ENCODE results near the gene UBE3B.
A peak's percentile ranks its signal among the peaks of the same experiment; 100 is the strongest.

UBE3B gene

DNA sequence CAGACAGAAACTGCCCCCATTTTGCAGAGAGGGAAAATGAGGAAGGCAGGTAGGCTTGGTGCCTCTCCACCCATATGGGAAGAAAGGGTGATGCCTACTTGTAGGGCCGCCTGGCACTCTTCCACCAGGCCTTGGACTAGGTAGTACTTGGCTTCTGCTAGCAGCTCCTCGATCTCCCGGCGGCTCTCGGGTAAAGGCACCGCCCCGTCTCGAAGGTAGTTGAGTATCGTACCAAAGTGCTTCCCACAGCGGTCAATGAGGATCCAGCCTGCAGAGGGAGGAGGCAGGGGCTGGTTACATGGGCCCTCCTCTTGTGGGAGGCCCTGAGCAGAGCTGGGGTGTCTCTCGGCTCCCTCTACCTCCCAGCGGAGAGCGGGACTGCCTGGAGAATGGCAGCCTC lies 16.9 kb upstream of the UBE3B start:
- Histone ChIP-seq H3K79me1 (ENCODE audit: low read length) (peaks cover 35% of the 10 kb centered on the region), H3K18ac (ENCODE audit: low read length) (no peak overlapping the region), H3K9ac (ENCODE audit: low read length) (no peak overlapping the region), H3K4me1 (ENCODE audit: control insufficient read depth, low read depth, low read length) (peaks cover 34% of the 10 kb centered on the region), H4K5ac (ENCODE audit: low read length) (no peak overlapping the region), H2AK5ac (ENCODE audit: low read length) (no peak overlapping the region), H2BK15ac (replicated peaks; ENCODE audit: low read depth) (no peak overlapping the region), H3K27ac (ENCODE audit: low read depth, low read length) (no peak overlapping the region), H3K79me2 (ENCODE audit: control insufficient read depth, insufficient read depth, low read length) (peaks cover 50% of the 10 kb centered on the region), H2BK5ac (ENCODE audit: low read length) (no peak overlapping the region), H3K27me3 (ENCODE audit: insufficient read depth, low read length, poor library complexity) (no peaks in the 10 kb centered on the region), H3K36me3 (ENCODE audit: control insufficient read depth, insufficient read depth, low read length) (peaks cover 14% of the 10 kb centered on the region), H3K56ac (ENCODE audit: low read length) (no peak overlapping the region), H3K4me3 (ENCODE audit: low read length) (no peak overlapping the region), H3K4ac (ENCODE audit: low read depth, low read length) (no peak overlapping the region), H3K23ac (ENCODE audit: low read length) (no peak overlapping the region), H3K4me2 (ENCODE audit: low read length) (no peak overlapping the region), H4K8ac (ENCODE audit: low read depth, low read length) (no peak overlapping the region), H2BK120ac (ENCODE audit: low read depth, low read length) (no peak overlapping the region)
- no peak for DNase-seq
- no CpG with 5 or more reads among the region's 13 CpGs for WGBS (ENCODE audit: extremely low coverage, insufficient coverage, low lambda C conversion rate)

- H3K4ac ChIP-seq (ENCODE audit: low read depth, low read length), result no peak overlapping the region
Observed at GRCh38 chr12:109461049-109461845, 16.2 kb upstream of the UBE3B start.

GRCh38 chr12:109461846-109462756 lies 15.3 kb upstream of the UBE3B start:
- DNase-seq, result peak; percentile 50
- Histone ChIP-seq H3K27ac (ENCODE audit: low read depth, low read length) (peak overlapping the region; percentile 42), H3K4me3 (ENCODE audit: low read length) (no peak overlapping the region), H3K4me1 (ENCODE audit: control insufficient read depth, low read depth, low read length) (peaks cover 34% of the 10 kb centered on the region), H4K5ac (ENCODE audit: low read length) (no peak overlapping the region), H3K4ac (ENCODE audit: low read depth, low read length) (no peak overlapping the region), H2BK15ac (replicated peaks; ENCODE audit: low read depth) (no peak overlapping the region), H2BK120ac (ENCODE audit: low read depth, low read length) (no peak overlapping the region), H4K8ac (ENCODE audit: low read depth, low read length) (no peak overlapping the region), H3K79me2 (ENCODE audit: control insufficient read depth, insufficient read depth, low read length) (peaks cover 64% of the 10 kb centered on the region), H3K23ac (ENCODE audit: low read length) (peak overlapping the region; percentile 99), H3K4me2 (ENCODE audit: low read length) (no peak overlapping the region), H3K79me1 (ENCODE audit: low read length) (peaks cover 48% of the 10 kb centered on the region), H2BK5ac (ENCODE audit: low read length) (no peak overlapping the region), H2AK5ac (ENCODE audit: low read length) (no peak overlapping the region), H3K9ac (ENCODE audit: low read length) (no peak overlapping the region), H3K56ac (ENCODE audit: low read length) (peak overlapping the region; percentile 25), H3K36me3 (ENCODE audit: control insufficient read depth, insufficient read depth, low read length) (peaks cover 6% of the 10 kb centered on the region), H3K27me3 (ENCODE audit: insufficient read depth, low read length, poor library complexity) (no peaks in the 10 kb centered on the region), H3K18ac (ENCODE audit: low read length) (no peak overlapping the region)
- no CpG with 5 or more reads among the region's 13 CpGs for WGBS (ENCODE audit: extremely low coverage, insufficient coverage, low lambda C conversion rate)

More at GRCh38 chr12:109461049-109461845, 16.2 kb upstream of the UBE3B start:
- DNase-seq, result peak; percentile 51
- Histone ChIP-seq H2AK5ac (ENCODE audit: low read length) (no peak overlapping the region), H4K5ac (ENCODE audit: low read length) (no peak overlapping the region), H3K9ac (ENCODE audit: low read length) (no peak overlapping the region), H3K56ac (ENCODE audit: low read length) (peak overlapping the region; percentile 25), H3K79me2 (ENCODE audit: control insufficient read depth, insufficient read depth, low read length) (peaks cover 57% of the 10 kb centered on the region), H2BK120ac (ENCODE audit: low read depth, low read length) (no peak overlapping the region), H2BK15ac (replicated peaks; ENCODE audit: low read depth) (no peak overlapping the region), H3K79me1 (ENCODE audit: low read length) (peaks cover 42% of the 10 kb centered on the region), H3K4me1 (ENCODE audit: control insufficient read depth, low read depth, low read length) (peaks cover 34% of the 10 kb centered on the region), H3K27me3 (ENCODE audit: insufficient read depth, low read length, poor library complexity) (no peaks in the 10 kb centered on the region), H4K8ac (ENCODE audit: low read depth, low read length) (no peak overlapping the region), H3K23ac (ENCODE audit: low read length) (no peak overlapping the region), H2BK5ac (ENCODE audit: low read length) (no peak overlapping the region), H3K36me3 (ENCODE audit: control insufficient read depth, insufficient read depth, low read length) (peaks cover 7% of the 10 kb centered on the region), H3K4me2 (ENCODE audit: low read length) (no peak overlapping the region), H3K18ac (ENCODE audit: low read length) (no peak overlapping the region), H3K27ac (ENCODE audit: low read depth, low read length) (peak overlapping the region; percentile 30), H3K4me3 (ENCODE audit: low read length) (no peak overlapping the region)
- WGBS (ENCODE audit: extremely low coverage, insufficient coverage, low lambda C conversion rate), result no CpG with 5 or more reads among the region's 8 CpGs

- H3K36me3 ChIP-seq (ENCODE audit: control insufficient read depth, insufficient read depth, low read length), result peaks cover 2% of the 10 kb centered on the region
- no peak overlapping the region for H2BK15ac ChIP-seq (replicated peaks; ENCODE audit: low read depth)
- H3K79me1 ChIP-seq (ENCODE audit: low read length), result peaks cover 49% of the 10 kb centered on the region
- H2BK120ac ChIP-seq (ENCODE audit: low read depth, low read length), result no peak overlapping the region
- no peak overlapping the region for H3K4ac ChIP-seq (ENCODE audit: low read depth, low read length)
- H3K27me3 ChIP-seq (ENCODE audit: insufficient read depth, low read length, poor library complexity), result no peaks in the 10 kb centered on the region
- H4K5ac ChIP-seq (ENCODE audit: low read length), result no peak overlapping the region
- DNase-seq, result peak; percentile 74
- no peak overlapping the region for H3K18ac ChIP-seq (ENCODE audit: low read length)
- peaks cover 68% of the 10 kb centered on the region for H3K79me2 ChIP-seq (ENCODE audit: control insufficient read depth, insufficient read depth, low read length)
- no peak overlapping the region for H3K4me3 ChIP-seq (ENCODE audit: low read length)
- no peak overlapping the region for H2AK5ac ChIP-seq (ENCODE audit: low read length)
- peaks cover 31% of the 10 kb centered on the region for H3K4me1 ChIP-seq (ENCODE audit: control insufficient read depth, low read depth, low read length)
- H3K56ac ChIP-seq (ENCODE audit: low read length), result peak overlapping the region; percentile 40
- H3K9ac ChIP-seq (ENCODE audit: low read length), result peak overlapping the region; percentile 31
- H3K23ac ChIP-seq (ENCODE audit: low read length), result no peak overlapping the region
- H4K8ac ChIP-seq (ENCODE audit: low read depth, low read length), result no peak overlapping the region
- no peak overlapping the region for H2BK5ac ChIP-seq (ENCODE audit: low read length)
- no peak overlapping the region for H3K4me2 ChIP-seq (ENCODE audit: low read length)
- H3K27ac ChIP-seq (ENCODE audit: low read depth, low read length), result peak overlapping the region; percentile 58
- no CpG with 5 or more reads among the region's 14 CpGs for WGBS (ENCODE audit: extremely low coverage, insufficient coverage, low lambda C conversion rate)
Observed at GRCh38 chr12:109462868-109463692, 14.4 kb upstream of the UBE3B start.

DNA sequence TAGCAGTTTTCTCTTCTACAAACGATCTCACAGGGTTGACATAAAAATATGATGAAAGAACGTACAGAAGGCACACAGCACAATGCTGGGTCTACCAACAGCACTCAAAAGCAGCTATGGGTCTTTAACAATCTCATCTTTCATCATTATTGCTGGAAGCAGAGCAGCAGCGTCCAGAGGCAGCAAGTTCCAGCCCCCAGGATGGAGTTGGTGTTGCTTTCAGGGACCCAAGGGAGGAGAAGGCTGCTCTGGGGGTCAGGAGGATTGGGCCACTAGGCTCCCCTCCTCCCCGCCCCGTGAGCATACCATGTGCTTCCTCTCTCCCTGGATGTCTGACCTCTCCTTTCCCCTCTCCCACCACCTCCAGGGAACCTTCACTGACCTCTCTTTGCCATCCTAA lies 13.7 kb upstream of the UBE3B start:
- Histone ChIP-seq H3K27me3 (ENCODE audit: insufficient read depth, low read length, poor library complexity) (no peaks in the 10 kb centered on the region), H2BK5ac (ENCODE audit: low read length) (no peak overlapping the region), H4K5ac (ENCODE audit: low read length) (no peak overlapping the region), H3K9ac (ENCODE audit: low read length) (no peak overlapping the region), H2BK15ac (replicated peaks; ENCODE audit: low read depth) (no peak overlapping the region), H3K27ac (ENCODE audit: low read depth, low read length) (peak overlapping the region; percentile 31), H3K56ac (ENCODE audit: low read length) (no peak overlapping the region), H2AK5ac (ENCODE audit: low read length) (no peak overlapping the region), H3K4ac (ENCODE audit: low read depth, low read length) (no peak overlapping the region), H3K18ac (ENCODE audit: low read length) (no peak overlapping the region), H3K79me2 (ENCODE audit: control insufficient read depth, insufficient read depth, low read length) (peaks cover 69% of the 10 kb centered on the region), H2BK120ac (ENCODE audit: low read depth, low read length) (no peak overlapping the region), H4K8ac (ENCODE audit: low read depth, low read length) (no peak overlapping the region), H3K79me1 (ENCODE audit: low read length) (peaks cover 50% of the 10 kb centered on the region), H3K4me3 (ENCODE audit: low read length) (no peak overlapping the region), H3K4me2 (ENCODE audit: low read length) (no peak overlapping the region), H3K36me3 (ENCODE audit: control insufficient read depth, insufficient read depth, low read length) (peaks cover 1% of the 10 kb centered on the region), H3K4me1 (ENCODE audit: control insufficient read depth, low read depth, low read length) (peaks cover 26% of the 10 kb centered on the region), H3K23ac (ENCODE audit: low read length) (no peak overlapping the region)
- no CpG with 5 or more reads among the region's 5 CpGs for WGBS (ENCODE audit: extremely low coverage, insufficient coverage, low lambda C conversion rate)
- no peak for DNase-seq
